A673 (cell line): Measurements from ENCODE around the gene CFAP46. TPM values are rescaled to one million over a fixed set of nuclear protein-coding genes. Genes with fewer than 3 reads are reported as not detected.

Experiments used
- BruUV-seq: library from RNA; stranded (reverse); fragments of 400-500 nt; replicated peaks from 2 replicates; lab custom pipeline; 2021; lab: Mats Ljungman, UMichigan
- CTCF ChIA-PET: fragments of 300-600 bp; sonication (Branson Sonifier 250); formaldehyde crosslinking; loops from one replicate; lab custom pipeline; 2022; ENCODE audit warnings: antibody characterized with exemption; lab: Charles Lee
- POLR2A ChIA-PET: fragments of 300-600 bp; sonication (Branson Sonifier 250); formaldehyde crosslinking; loops from one replicate; lab custom pipeline; 2022; ENCODE audit warnings: antibody characterized with exemption; ENCODE audit not compliant: low non-redundant PET; lab: Charles Lee
- DNase-seq: peaks from one replicate; pipeline ENCODE4 v3.0.0-alpha.2; 2015; ENCODE audit warnings: low spot score
- H3K27ac ChIP-seq: fragments of 200-600 bp; sonication (generic); 2 replicates; pipeline ENCODE4 v1.5.1; 2016; ENCODE audit warnings: mixed run types, low read depth, mild to moderate bottlenecking, mixed read lengths, antibody characterized with exemption, low read length; ENCODE audit not compliant: poor library complexity, severe bottlenecking
- H3K27me3 ChIP-seq: fragments of 200-600 bp; sonication (generic); replicated peaks from 2 replicates; pipeline ENCODE4 v1.6.1; 2017; ENCODE audit warnings: mixed run types, low read depth, mild to moderate bottlenecking, mixed read lengths, antibody characterized with exemption, low read length; ENCODE audit not compliant: insufficient read depth, poor library complexity
- H3K36me3 ChIP-seq: fragments of 200-600 bp; sonication (generic); 2 replicates; pipeline ENCODE4 v1.6.1; 2016; ENCODE audit warnings: mixed run types, mild to moderate bottlenecking, mixed read lengths, antibody characterized with exemption, low read length; ENCODE audit not compliant: insufficient read depth, poor library complexity, severe bottlenecking
- H3K4me1 ChIP-seq: fragments of 200-600 bp; sonication (generic); 2 replicates; pipeline ENCODE4 v1.6.1; 2017; ENCODE audit warnings: mixed run types, mild to moderate bottlenecking, mixed read lengths, antibody characterized with exemption, low read length; ENCODE audit not compliant: insufficient read depth, poor library complexity, severe bottlenecking
- H3K4me3 ChIP-seq: fragments of 200-600 bp; sonication (generic); 2 replicates; pipeline ENCODE4 v1.5.1; 2016; ENCODE audit warnings: low read depth, mixed run types, mild to moderate bottlenecking, mixed read lengths, low read length; ENCODE audit not compliant: poor library complexity, severe bottlenecking
- H3K9me3 ChIP-seq: fragments of 200-600 bp; sonication (generic); 2 replicates; pipeline ENCODE4 v1.6.1; 2016; ENCODE audit warnings: mixed run types, low read depth, mild to moderate bottlenecking, mixed read lengths, antibody characterized with exemption, low read length; ENCODE audit not compliant: poor library complexity, severe bottlenecking
- EZH2 ChIP-seq: fragments of 200-600 bp; sonication (generic); IDR thresholded peaks from 2 replicates; pipeline ENCODE4 v1.6.1; 2017; ENCODE audit warnings: borderline replicate concordance, low read depth, mild to moderate bottlenecking, mixed read lengths, antibody characterized with exemption, low read length; ENCODE audit not compliant: poor library complexity, severe bottlenecking
- intact Hi-C: fragments of 100-400 bp; cut with micrococcal nuclease; formaldehyde crosslinking; loops from one replicate; pipeline ENCODE4 v1.10.0; 2022; ENCODE audit not compliant: unreplicated experiment
- total RNA-seq: library from RNA; stranded (reverse); gene quantifications from 2 replicates; pipeline ENCODE4 v1.2.3, GENCODE V29; 2021
- TF ChIP-seq, protein P1 (sequence below): fragments of 300-800, 200-600 bp; sonication (generic); conservative IDR thresholded peaks from 2 replicates; pipeline ENCODE4 v1.5.1; 2017; ENCODE audit warnings: low read depth, mild to moderate bottlenecking, antibody characterized with exemption, low read length, moderate library complexity, mixed read lengths

Gene CFAP46
- total RNA-seq, 1 experiment from 2014 or later: 1.9 TPM

DNA sequence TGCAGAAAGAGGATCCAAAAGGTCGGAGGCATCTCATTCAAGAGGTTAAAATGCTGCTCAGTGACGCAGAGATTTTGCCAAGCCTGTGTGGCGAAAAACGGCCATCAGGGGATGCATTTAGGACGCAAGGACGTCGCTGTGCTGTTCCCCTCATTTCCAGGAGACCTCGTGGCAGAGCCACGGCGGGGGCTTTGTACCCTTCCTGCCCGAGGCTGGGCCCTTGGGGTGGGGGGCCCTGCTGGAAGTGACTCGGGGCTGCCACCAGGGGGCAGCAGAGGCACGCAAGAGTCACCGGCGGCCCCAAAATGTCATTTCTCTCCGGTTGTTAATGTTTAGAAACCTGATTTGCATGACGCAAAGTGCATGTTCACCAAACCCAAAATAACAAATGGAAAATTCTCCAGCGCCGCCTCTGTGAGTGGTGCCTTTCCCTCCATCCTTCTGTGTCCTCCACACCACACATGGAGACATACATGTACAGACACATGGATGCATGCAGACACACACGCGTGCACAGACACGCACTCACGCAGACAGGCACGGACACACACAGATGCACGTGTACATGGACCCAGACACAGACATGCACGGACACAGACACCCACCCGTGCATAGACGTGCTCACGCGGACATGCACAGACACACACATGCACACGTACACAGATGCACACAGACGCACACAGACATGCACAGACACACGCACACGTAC lies 105.4 kb downstream of the CFAP46 start:
- intact Hi-C loops: loop anchor here (10.0 kb wide), 2 partner anchors 182 to 288 kb away; no protein-coding TSS in a partner anchor
- Histone ChIP-seq H3K4me3 (no peak overlapping the region), H3K36me3 (no peaks in the 10 kb centered on the region), H3K27me3 (peaks cover 44% of the 10 kb centered on the region), H3K27ac (no peak overlapping the region), H3K4me1 (no peaks in the 10 kb centered on the region), H3K9me3 (peaks cover under 1% of the 10 kb centered on the region)
- ChIA-PET CTCF (no interaction called here), POLR2A (no interaction called here)
- TF ChIP-seq EZH2: no peak
- TF ChIP-seq, protein P1, sequence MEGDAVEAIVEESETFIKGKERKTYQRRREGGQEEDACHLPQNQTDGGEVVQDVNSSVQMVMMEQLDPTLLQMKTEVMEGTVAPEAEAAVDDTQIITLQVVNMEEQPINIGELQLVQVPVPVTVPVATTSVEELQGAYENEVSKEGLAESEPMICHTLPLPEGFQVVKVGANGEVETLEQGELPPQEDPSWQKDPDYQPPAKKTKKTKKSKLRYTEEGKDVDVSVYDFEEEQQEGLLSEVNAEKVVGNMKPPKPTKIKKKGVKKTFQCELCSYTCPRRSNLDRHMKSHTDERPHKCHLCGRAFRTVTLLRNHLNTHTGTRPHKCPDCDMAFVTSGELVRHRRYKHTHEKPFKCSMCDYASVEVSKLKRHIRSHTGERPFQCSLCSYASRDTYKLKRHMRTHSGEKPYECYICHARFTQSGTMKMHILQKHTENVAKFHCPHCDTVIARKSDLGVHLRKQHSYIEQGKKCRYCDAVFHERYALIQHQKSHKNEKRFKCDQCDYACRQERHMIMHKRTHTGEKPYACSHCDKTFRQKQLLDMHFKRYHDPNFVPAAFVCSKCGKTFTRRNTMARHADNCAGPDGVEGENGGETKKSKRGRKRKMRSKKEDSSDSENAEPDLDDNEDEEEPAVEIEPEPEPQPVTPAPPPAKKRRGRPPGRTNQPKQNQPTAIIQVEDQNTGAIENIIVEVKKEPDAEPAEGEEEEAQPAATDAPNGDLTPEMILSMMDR: peak; percentile 93
- peak; percentile 45 for DNase-seq
- BruUV-seq: no TSS peak

DNA sequence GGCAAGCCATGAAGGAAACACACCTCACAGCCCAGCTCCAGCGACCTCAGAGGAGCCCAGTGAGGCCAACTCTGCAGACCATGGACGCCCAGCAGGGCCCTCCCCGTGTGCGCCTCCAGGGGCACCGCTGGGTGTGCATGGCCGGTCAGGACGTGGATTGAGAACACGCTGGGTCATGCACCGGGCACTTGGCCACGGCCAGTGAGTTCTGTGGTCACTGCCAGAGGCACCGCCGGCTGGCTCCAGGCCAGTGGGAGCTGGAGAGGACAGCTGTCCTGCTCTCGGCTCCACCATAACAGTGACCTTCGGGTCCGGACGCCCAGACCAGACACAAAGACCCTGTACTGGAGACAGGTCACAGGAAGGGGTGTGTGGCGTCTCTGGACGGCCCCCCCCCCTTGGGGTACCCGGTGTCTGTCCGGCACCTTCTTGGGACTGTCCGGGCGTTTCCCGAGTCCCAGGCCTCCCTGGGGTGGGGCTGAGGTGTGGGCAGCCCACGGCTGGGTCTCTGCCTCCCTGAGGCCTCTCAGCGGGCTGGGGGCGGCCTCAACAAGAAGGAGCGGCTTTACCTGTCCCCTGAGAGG lies 106.0 kb downstream of the CFAP46 start:
- TF ChIP-seq, protein P1: no peak
- no peak for TF ChIP-seq EZH2
- Histone ChIP-seq H3K27me3 (peaks cover 51% of the 10 kb centered on the region), H3K9me3 (no peaks in the 10 kb centered on the region), H3K4me1 (no peaks in the 10 kb centered on the region), H3K4me3 (no peak overlapping the region), H3K36me3 (no peaks in the 10 kb centered on the region), H3K27ac (no peak overlapping the region)
- BruUV-seq: no TSS peak
- intact Hi-C loops: loop anchor here (10.0 kb wide), 2 partner anchors 182 to 288 kb away; no protein-coding TSS in a partner anchor
- DNase-seq: no peak
- ChIA-PET POLR2A (no interaction called here), CTCF (no interaction called here)

DNA sequence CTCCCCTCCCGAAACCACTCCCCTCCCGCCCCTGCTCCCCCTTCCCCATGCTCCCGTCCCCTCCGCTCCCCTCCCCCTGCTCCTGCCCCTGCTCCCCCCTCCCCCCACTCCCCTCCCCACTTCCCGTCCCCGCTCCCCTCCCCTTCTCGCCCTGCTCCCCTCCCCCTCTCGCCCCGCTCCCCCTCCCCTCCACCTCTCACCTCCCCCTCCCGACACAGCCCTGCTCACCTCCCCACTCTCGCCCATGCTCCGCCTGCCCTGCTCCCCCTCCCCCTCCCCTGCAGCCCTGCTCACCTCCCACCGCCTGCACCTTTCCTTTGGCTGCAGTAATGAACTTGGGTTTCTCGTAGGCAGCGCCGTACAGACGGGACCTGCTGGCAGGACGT lies 106.5 kb downstream of the CFAP46 start:
- POLR2A ChIA-PET: no interaction called here
- Histone ChIP-seq H3K4me3 (no peak overlapping the region), H3K27me3 (peaks cover 56% of the 10 kb centered on the region), H3K27ac (no peak overlapping the region), H3K4me1 (no peaks in the 10 kb centered on the region), H3K36me3 (no peaks in the 10 kb centered on the region), H3K9me3 (no peaks in the 10 kb centered on the region)
- CTCF ChIA-PET: no interaction called here
- intact Hi-C loops: loop anchor here (10.0 kb wide), 2 partner anchors 181 to 289 kb away; no protein-coding TSS in a partner anchor
- BruUV-seq: no TSS peak
- TF ChIP-seq, protein P1: no peak
- no peak for TF ChIP-seq EZH2
- no peak for DNase-seq
